ENCODE results near the gene S100A11.
A peak's percentile ranks its signal among the peaks of the same experiment; 100 is the strongest.

S100A11 gene

DNA sequence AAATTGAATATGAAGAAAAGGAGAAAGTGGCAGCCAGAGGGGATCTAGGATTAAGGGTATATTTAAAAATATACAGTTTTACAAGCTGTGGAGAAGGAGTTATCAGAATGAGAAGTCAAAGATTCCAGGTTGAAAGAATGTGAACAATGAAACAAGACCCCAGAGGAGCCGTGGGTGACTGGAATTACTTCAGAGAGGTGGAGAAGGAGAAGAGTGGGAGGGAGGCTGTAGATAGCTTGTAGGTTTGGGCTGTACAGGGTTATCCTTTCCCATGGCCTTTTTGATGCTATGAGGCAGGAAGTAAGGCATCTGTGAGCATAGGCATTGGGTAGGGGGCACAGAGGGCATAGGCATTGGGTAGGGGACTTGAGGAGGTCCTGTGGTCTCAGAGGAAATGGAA lies 5.2 kb upstream of the S100A11 start:
- H3K4me3 ChIP-seq (ENCODE audit: low read depth, low read length): no peak overlapping the region
- in situ Hi-C loops (cut with HindIII; ENCODE audit: low sequenced_read_pairs): no loop called here
- TF ChIP-seq, protein P1, sequence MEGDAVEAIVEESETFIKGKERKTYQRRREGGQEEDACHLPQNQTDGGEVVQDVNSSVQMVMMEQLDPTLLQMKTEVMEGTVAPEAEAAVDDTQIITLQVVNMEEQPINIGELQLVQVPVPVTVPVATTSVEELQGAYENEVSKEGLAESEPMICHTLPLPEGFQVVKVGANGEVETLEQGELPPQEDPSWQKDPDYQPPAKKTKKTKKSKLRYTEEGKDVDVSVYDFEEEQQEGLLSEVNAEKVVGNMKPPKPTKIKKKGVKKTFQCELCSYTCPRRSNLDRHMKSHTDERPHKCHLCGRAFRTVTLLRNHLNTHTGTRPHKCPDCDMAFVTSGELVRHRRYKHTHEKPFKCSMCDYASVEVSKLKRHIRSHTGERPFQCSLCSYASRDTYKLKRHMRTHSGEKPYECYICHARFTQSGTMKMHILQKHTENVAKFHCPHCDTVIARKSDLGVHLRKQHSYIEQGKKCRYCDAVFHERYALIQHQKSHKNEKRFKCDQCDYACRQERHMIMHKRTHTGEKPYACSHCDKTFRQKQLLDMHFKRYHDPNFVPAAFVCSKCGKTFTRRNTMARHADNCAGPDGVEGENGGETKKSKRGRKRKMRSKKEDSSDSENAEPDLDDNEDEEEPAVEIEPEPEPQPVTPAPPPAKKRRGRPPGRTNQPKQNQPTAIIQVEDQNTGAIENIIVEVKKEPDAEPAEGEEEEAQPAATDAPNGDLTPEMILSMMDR (IDR thresholded peaks at IDR 0.05; ENCODE audit: low read depth, low read length): no peak
- no peak for DNase-seq (ENCODE audit: low read depth, low spot score)

DNA sequence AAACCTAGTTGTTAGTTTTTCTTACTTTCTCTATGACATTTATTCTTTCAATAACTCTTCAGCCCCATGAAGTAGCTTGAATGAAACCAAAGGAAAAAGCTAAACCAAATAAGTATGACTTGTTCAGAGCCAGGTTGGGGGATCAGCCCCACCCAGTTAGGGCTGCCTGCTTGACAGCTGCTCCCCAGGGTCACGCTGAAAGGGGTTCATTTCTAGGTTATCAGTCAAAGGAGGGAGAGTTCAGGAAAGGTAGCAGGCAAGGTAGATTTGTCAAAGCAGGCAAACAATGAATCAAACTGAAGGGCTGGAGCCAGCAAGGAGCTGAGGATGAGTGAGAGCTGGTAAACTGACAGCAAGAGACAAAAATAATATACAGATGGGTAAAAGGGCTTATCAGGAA lies 3.1 kb upstream of the S100A11 start:
- H3K4me3 ChIP-seq (ENCODE audit: low read depth, low read length): no peak overlapping the region
- TF ChIP-seq, protein P1 (IDR thresholded peaks at IDR 0.05; ENCODE audit: low read depth, low read length): no peak
- in situ Hi-C loops (cut with HindIII; ENCODE audit: low sequenced_read_pairs): no loop called here
- DNase-seq (ENCODE audit: low read depth, low spot score): no peak

DNA sequence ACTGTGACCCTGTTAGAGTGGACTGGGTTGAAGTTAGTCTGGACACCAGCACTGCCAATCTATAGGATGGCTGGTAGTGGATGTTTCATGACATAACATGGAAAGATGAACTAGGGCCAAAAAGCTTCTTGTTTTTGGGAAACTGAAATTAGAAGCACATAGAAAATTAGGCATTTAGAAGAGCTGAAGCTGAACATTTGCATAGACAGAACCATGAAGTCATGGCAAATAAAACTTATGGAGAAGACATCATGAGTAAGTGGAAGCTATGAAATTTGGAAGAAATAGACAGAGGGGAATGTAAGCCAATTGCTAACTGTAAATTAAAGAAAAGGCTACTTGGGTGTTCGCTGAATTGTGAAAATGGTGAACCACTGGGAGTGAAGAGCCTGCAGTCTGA lies 2.7 kb upstream of the S100A11 start:
- in situ Hi-C loops (cut with HindIII; ENCODE audit: low sequenced_read_pairs): no loop called here
- H3K4me3 ChIP-seq (ENCODE audit: low read depth, low read length): no peak overlapping the region
- TF ChIP-seq, protein P1 (IDR thresholded peaks at IDR 0.05; ENCODE audit: low read depth, low read length): no peak
- no peak for DNase-seq (ENCODE audit: low read depth, low spot score)

GRCh38 chr1:152038871-152039270 lies 2.1 kb upstream of the S100A11 start:
- no peak overlapping the region for H3K4me3 ChIP-seq (ENCODE audit: low read depth, low read length)
- in situ Hi-C loops (cut with HindIII; ENCODE audit: low sequenced_read_pairs): no loop called here
- TF ChIP-seq, protein P1 (IDR thresholded peaks at IDR 0.05; ENCODE audit: low read depth, low read length): no peak
- DNase-seq (ENCODE audit: low read depth, low spot score): no peak

DNA sequence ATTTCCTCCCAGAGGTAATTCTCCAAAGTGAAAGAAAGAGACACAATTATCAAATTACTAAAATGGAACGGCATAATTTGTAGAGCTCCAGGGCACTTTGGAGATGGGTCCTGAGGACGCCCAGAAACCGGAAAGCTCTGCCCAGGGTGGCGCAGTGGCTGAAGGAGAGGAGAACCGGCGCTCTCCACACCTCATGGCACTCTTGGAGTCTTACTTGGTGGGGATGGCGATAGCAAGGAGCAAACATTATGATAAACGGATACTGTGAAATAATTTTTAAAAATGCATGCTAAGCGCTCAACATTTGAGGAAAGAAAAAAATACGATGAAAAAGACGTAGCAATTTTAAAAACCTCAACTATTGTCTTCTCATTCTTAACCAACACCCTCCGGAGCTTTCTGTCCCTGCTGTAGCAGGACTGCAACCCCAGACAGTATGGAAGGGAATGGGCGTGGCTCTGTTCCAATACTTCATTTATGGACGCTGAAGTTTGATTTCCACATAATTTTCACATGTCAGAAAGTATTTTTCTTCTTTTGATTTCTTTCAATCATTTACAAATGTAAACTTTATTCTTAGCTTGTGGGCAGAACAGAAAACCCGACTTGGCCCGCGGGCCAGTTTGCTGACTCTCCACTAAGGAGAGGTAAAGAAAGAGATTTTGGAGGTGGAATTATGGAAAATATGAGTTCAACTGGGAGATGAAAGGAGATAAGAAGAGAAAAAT lies 1.1 kb downstream of the S100A11 start:
- in situ Hi-C loops (cut with HindIII; ENCODE audit: low sequenced_read_pairs): no loop called here
- peak; percentile 31 for DNase-seq (ENCODE audit: low read depth, low spot score)
- TF ChIP-seq, protein P1 (IDR thresholded peaks at IDR 0.05; ENCODE audit: low read depth, low read length): no peak
- peak overlapping the region; percentile 93 for H3K4me3 ChIP-seq (ENCODE audit: low read depth, low read length)

DNA sequence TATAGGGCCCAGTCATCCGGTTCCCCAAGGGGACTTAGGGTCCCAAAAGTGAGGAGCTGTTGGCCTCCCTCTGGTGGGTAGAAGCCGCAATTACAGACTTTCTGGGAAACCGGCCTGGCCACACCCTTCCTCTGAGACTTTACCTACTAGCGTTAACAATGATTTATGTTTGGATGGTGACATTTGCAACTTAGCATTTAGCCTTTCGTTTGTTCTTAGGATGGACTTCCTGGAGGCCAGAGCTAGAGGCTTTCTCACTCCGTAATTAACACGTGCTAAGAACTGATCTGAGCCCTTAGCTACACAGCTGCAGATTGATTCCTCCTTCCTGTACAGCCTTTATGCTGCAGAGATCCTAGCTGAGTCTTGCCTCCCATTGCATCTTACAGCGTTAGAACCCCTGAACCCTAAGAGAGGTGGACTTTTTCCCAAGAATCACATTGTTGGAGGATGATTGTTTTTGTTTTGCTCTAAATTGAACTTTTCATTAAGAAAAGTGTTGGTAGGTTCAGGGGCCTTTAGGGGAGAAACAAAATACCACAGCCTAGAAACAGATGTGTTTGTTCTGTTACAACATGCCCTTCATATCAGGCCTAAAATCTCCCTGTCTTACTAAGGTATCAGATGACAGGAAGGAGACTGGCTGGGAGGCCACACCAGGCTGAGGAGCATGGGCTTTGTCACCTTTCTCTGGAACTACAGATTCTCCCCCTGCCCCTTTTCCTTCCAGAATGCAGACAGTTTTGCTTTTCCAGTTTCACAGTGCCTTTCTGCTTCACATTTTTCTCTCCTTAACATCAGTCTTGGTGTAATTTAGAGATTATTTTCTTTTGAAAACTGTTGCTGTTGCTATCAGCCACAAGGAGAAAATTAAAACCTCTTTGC lies 1.9 kb downstream of the S100A11 start:
- H3K4me3 ChIP-seq (ENCODE audit: low read depth, low read length): peak overlapping the region; percentile 93
- peak; percentile 64 for DNase-seq (ENCODE audit: low read depth, low spot score)
- TF ChIP-seq, protein P1 (IDR thresholded peaks at IDR 0.05; ENCODE audit: low read depth, low read length): peak; percentile 80
- in situ Hi-C loops (cut with HindIII; ENCODE audit: low sequenced_read_pairs): no loop called here
